ENCODE measurements around the gene SNTB2. TPM values are rescaled to one million over a fixed set of nuclear protein-coding genes. Genes with fewer than 3 reads are reported as not detected.

The SNTB2 gene
- total and polyA plus RNA-seq, 2 donors (not counting 3 experiments of a cell fraction or from before 2014, with no cell fraction given) = 24.9 to 73.7 TPM

- dilution Hi-C loops (cut with MboI; ENCODE audit: extremely low pct_ligation_motif_present, low sequenced_read_pairs) (no loop called here), intact Hi-C loops (cut with micrococcal nuclease) (no loop called here)
- Histone ChIP-seq H3K79me2 (ENCODE audit: control insufficient read depth, insufficient read depth, low read length) (peaks cover 16% of the 10 kb centered on the region), H3K9me3 (replicated peaks; ENCODE audit: control insufficient read depth, insufficient read depth, low read length) (no peaks in the 10 kb centered on the region), H3K9ac (replicated peaks; ENCODE audit: extremely low read depth, insufficient read depth, low read length) (no peak overlapping the region), H3K4me2 (ENCODE audit: insufficient read depth, low read length) (no peak overlapping the region), H4K20me1 (replicated peaks; ENCODE audit: control insufficient read depth, extremely low read depth, insufficient read depth, low read length) (no peaks in the 10 kb centered on the region), H3K27me3 (ENCODE audit: control insufficient read depth in 2 of 2, insufficient read depth in 2 of 2, low read length in 2 of 2) (no peaks in the 10 kb centered on the region), H3K4me1 (ENCODE audit: control insufficient read depth, extremely low read depth, insufficient read depth, low read length) (no peaks in the 10 kb centered on the region), H3K36me3 (ENCODE audit: control insufficient read depth in 2 of 2, extremely low read depth in 1 of 2, insufficient read depth in 2 of 2, low read length in 2 of 2) (peaks cover 0 to 9% of the 10 kb centered on the region in 2 experiments), H3K9me1 (replicated peaks; ENCODE audit: control insufficient read depth, extremely low read depth, insufficient read depth, low read length) (no peaks in the 10 kb centered on the region), H3K4me3 (replicated peaks in 1 of 3; ENCODE audit: insufficient read depth in 1 of 3, low read depth in 1 of 3, low read length in 3 of 3) (no peak overlapping the region), H3K27ac (ENCODE audit: insufficient read depth, low read depth, low read length) (no peak overlapping the region), H2AFZ (ENCODE audit: low read depth, low read length) (no peak overlapping the region)
- BruUV-seq (replicated peaks) = no TSS peak
- FAIRE-seq (no peak), DNase-seq (ENCODE audit: low read depth, low spot score) (no peak)
- CTCF ChIA-PET = interaction anchor here (0.7 to 2.6 kb wide), 5 partner anchors 11 to 125 kb away, joined by 3 to 12 read pairs (median 4); no protein-coding TSS in a partner anchor
- POLR2A ChIA-PET = no interaction called here
- TF ChIP-seq POLR2A (IDR thresholded peaks at IDR 0.05; ENCODE audit: low read depth, low read length) = no peak
- no peak for TF ChIP-seq MYC (IDR thresholded peaks at IDR 0.05; ENCODE audit: low read depth, low read length)
Observed at GRCh38 chr16:69274699-69275235, 87.8 kb downstream of the SNTB2 start.

- Histone ChIP-seq H3K9me1 (replicated peaks; ENCODE audit: control insufficient read depth, extremely low read depth, insufficient read depth, low read length) (no peaks in the 10 kb centered on the region), H3K27ac (ENCODE audit: insufficient read depth, low read depth, low read length) (no peak overlapping the region), H3K9ac (replicated peaks; ENCODE audit: extremely low read depth, insufficient read depth, low read length) (no peak overlapping the region), H3K4me2 (ENCODE audit: insufficient read depth, low read length) (no peak overlapping the region), H2AFZ (ENCODE audit: low read depth, low read length) (no peak overlapping the region), H3K27me3 (ENCODE audit: control insufficient read depth in 2 of 2, insufficient read depth in 2 of 2, low read length in 2 of 2) (no peaks in the 10 kb centered on the region), H3K79me2 (ENCODE audit: control insufficient read depth, insufficient read depth, low read length) (peaks cover 16% of the 10 kb centered on the region), H3K36me3 (ENCODE audit: control insufficient read depth in 2 of 2, extremely low read depth in 1 of 2, insufficient read depth in 2 of 2, low read length in 2 of 2) (no peaks in the 10 kb centered on the region), H3K4me3 (replicated peaks in 1 of 3; ENCODE audit: insufficient read depth in 1 of 3, low read depth in 1 of 3, low read length in 3 of 3) (no peak overlapping the region), H3K4me1 (ENCODE audit: control insufficient read depth, extremely low read depth, insufficient read depth, low read length) (no peaks in the 10 kb centered on the region), H4K20me1 (replicated peaks; ENCODE audit: control insufficient read depth, extremely low read depth, insufficient read depth, low read length) (no peaks in the 10 kb centered on the region), H3K9me3 (replicated peaks; ENCODE audit: control insufficient read depth, insufficient read depth, low read length) (no peaks in the 10 kb centered on the region)
- no TSS peak for BruUV-seq (replicated peaks)
- dilution Hi-C loops (cut with MboI; ENCODE audit: extremely low pct_ligation_motif_present, low sequenced_read_pairs) (no loop called here), intact Hi-C loops (cut with micrococcal nuclease) (no loop called here)
- POLR2A ChIA-PET = interaction anchor here (1.0 kb wide), 1 partner anchor 126 kb away, joined by 3 read pairs; no protein-coding TSS in a partner anchor
- CTCF ChIA-PET = interaction anchor here (1.1 to 2.6 kb wide), 4 partner anchors 11 to 126 kb away, joined by 3 to 12 read pairs (median 4); no protein-coding TSS in a partner anchor
- no peak for DNase-seq (ENCODE audit: low read depth, low spot score)
- no peak for TF ChIP-seq JUN (IDR thresholded peaks at IDR 0.05; ENCODE audit: borderline replicate concordance, insufficient read depth, insufficient read length, low read depth)
- TF ChIP-seq MYC (IDR thresholded peaks at IDR 0.05; ENCODE audit: low read depth, low read length) = no peak
- no peak for FAIRE-seq
Observed at GRCh38 chr16:69276148-69277115, 89.5 kb downstream of the SNTB2 start.

Data from endothelial cell of umbilical vein (primary cell).